Prostate gland (tissue), 2 donors: ENCODE measurements around the gene NXPH2. TPM values are rescaled to one million over a fixed set of nuclear protein-coding genes. Genes with fewer than 3 reads are reported as not detected.

Experiments
- DNase-seq: peaks from one replicate; pipeline ENCODE4 v3.0.0-alpha.2; 2019; ENCODE audit warnings: low spot score
- H3K27ac ChIP-seq, 2 donors: fragments of 200-600 bp; sonication (generic); 2 replicates each; pipeline ENCODE4 v1.5.1; 2017 to 2019
- H3K27me3 ChIP-seq: fragments of 200-600 bp; sonication (generic); replicated peaks from 2 replicates; pipeline ENCODE4 v1.5.1; 2019; ENCODE audit not compliant: insufficient read depth
- H3K36me3 ChIP-seq, 2 donors: fragments of 200-600 bp; sonication (generic); 1 replicate in 1 of 2; 2 replicates in 1 of 2; pipeline versions ENCODE4 v1.5.1 to v1.8.1; 2017 to 2019
- H3K4me1 ChIP-seq: fragments of 200-600 bp; sonication (generic); replicated peaks from 2 replicates; pipeline ENCODE4 v1.5.1; 2019
- H3K4me3 ChIP-seq, 2 donors: fragments of 200-600 bp; sonication (generic); 2 replicates each; pipeline ENCODE4 v1.5.1; 2017 to 2019
- H3K9me3 ChIP-seq: fragments of 200-600 bp; sonication (generic); 2 replicates; pipeline ENCODE4 v1.5.1; 2017
- POLR2A ChIP-seq: fragments of 450-650 bp; IDR thresholded peaks from one replicate; pipeline ENCODE4 v1.6.1; 2016; ENCODE audit warnings: antibody characterized with exemption, mild to moderate bottlenecking
- POLR2AphosphoS5 ChIP-seq: sonication (generic); formaldehyde crosslinking; IDR thresholded peaks from one replicate; pipeline ENCODE4 v1.6.1; 2017; ENCODE audit warnings: antibody characterized with exemption
- WGBS: methylation state at CpG from one replicate; pipeline ENCODE4 v1.1.5; 2018; 5-methylcytosine and 5-hydroxymethylcytosine counted together
- intact Hi-C: fragments of 100-400 bp; cut with DNase I; formaldehyde crosslinking; loops from one replicate; pipeline ENCODE4 v1.14.2; 2022
- total RNA-seq, 2 donors: library from RNA; depleted of rRNA; stranded (reverse); fragments of >200 nt; gene quantifications; one replicate each; pipeline ENCODE4 v1.1.0, GENCODE V29; 2016
- TF ChIP-seq, protein P1 (sequence below), 4 experiments: fragments of 200-600 bp in 2 of 4; fragments of 450-650 bp in 2 of 4; sonication (generic) in 2 of 4; IDR thresholded peaks; 1 replicate in 3 of 4; 2 replicates in 1 of 4; pipeline ENCODE4 v1.5.1; 2016 to 2019; ENCODE audit warnings: antibody characterized with exemption in 4 of 4, mild to moderate bottlenecking in 2 of 4, moderate library complexity in 2 of 4

NXPH2 gene
- total RNA-seq, 2 donors from 2014 or later = not detected

DNA sequence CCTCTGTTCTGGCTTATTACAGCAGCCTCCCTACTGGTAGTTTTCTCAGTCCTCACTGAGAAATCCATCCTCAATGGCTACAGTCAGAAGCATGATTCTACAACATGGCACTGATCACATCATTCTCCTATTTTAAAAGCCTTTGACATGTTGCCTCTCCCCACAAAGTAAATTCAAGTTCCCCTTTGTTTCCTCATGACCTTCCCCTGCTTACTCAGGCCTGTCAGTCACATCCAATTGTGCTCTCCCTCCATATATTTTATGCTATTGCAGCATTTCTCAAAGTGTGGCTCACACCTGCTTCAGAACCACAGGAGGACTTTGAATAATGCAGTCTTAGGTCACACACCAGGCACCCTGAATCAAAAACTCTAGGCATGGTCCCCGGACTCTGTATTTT lies 154.0 kb downstream of the NXPH2 start:
- DNase-seq = no peak
- H3K4me3 ChIP-seq = no peak overlapping the region
- no peaks in the 10 kb centered on the region for H3K4me1 ChIP-seq
- 86% methylated on average over 1 of the region's 1 CpG for WGBS
- no peaks in the 10 kb centered on the region for H3K9me3 ChIP-seq
- no peaks in the 10 kb centered on the region for H3K27me3 ChIP-seq
- intact Hi-C loops = no loop called here
- no peaks in the 10 kb centered on the region for H3K36me3 ChIP-seq
- TF ChIP-seq, protein P1, sequence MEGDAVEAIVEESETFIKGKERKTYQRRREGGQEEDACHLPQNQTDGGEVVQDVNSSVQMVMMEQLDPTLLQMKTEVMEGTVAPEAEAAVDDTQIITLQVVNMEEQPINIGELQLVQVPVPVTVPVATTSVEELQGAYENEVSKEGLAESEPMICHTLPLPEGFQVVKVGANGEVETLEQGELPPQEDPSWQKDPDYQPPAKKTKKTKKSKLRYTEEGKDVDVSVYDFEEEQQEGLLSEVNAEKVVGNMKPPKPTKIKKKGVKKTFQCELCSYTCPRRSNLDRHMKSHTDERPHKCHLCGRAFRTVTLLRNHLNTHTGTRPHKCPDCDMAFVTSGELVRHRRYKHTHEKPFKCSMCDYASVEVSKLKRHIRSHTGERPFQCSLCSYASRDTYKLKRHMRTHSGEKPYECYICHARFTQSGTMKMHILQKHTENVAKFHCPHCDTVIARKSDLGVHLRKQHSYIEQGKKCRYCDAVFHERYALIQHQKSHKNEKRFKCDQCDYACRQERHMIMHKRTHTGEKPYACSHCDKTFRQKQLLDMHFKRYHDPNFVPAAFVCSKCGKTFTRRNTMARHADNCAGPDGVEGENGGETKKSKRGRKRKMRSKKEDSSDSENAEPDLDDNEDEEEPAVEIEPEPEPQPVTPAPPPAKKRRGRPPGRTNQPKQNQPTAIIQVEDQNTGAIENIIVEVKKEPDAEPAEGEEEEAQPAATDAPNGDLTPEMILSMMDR (IDR thresholded peaks at IDR 0.05) = no peak
- TF ChIP-seq POLR2A (no peak), POLR2AphosphoS5 (no peak)
- no peak overlapping the region for H3K27ac ChIP-seq

DNA sequence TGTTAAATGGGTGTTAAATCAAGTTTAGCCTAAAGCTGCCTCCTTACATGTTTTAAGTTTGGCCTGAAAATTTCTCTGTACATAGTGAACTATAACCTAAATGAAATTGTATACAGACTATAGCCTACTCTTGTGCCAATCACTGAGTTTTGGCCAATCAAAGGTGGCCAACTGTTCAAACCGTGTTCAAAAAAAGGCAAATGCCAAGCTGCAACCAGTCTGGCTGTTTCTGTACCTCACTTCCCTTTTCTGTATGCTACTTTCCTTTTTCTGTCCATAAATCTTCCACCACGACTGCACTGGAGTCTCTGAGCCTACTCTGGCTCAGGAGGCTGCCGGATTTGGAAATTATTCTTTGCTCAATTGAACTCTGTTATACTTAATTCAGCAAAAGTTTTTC lies 157.6 kb downstream of the NXPH2 start:
- H3K4me3 ChIP-seq = no peak overlapping the region
- no peak overlapping the region for H3K27ac ChIP-seq
- no peak for DNase-seq
- no peaks in the 10 kb centered on the region for H3K27me3 ChIP-seq
- no peaks in the 10 kb centered on the region for H3K4me1 ChIP-seq
- TF ChIP-seq, protein P1 (IDR thresholded peaks at IDR 0.05) = no peak
- no peak for TF ChIP-seq POLR2AphosphoS5
- no peak for TF ChIP-seq POLR2A
- no peaks in the 10 kb centered on the region for H3K9me3 ChIP-seq
- 73% methylated on average over 3 of the region's 3 CpGs for WGBS
- H3K36me3 ChIP-seq = no peaks in the 10 kb centered on the region
- intact Hi-C loops = no loop called here

DNA sequence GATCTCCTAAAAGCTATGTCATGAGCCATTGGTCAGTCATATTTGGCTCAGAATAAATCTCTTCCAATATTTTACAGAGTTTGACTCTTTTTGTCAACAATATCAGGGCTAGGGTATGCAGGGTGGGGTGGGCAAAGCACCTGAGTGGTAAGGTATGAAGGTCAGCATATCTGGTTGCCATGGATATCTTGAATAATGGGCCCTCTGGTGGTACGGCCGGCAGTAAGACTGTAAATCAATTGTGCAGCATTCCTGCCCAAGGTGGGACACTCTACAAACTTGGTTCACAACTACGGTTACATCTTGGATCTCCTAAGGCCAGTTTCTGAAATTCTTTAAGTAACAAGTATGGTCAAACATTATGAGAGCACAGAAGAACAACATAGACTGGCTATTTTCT lies 159.1 kb downstream of the NXPH2 start:
- Histone ChIP-seq H3K27me3 (no peaks in the 10 kb centered on the region), H3K27ac (no peak overlapping the region), H3K9me3 (no peaks in the 10 kb centered on the region), H3K4me3 (no peak overlapping the region), H3K36me3 (no peaks in the 10 kb centered on the region), H3K4me1 (no peaks in the 10 kb centered on the region)
- 26% methylated on average over 3 of the region's 3 CpGs for WGBS
- DNase-seq = no peak
- intact Hi-C loops = no loop called here
- TF ChIP-seq POLR2AphosphoS5 = no peak
- TF ChIP-seq, protein P1 (IDR thresholded peaks at IDR 0.05) = no peak
- TF ChIP-seq POLR2A = no peak

DNA sequence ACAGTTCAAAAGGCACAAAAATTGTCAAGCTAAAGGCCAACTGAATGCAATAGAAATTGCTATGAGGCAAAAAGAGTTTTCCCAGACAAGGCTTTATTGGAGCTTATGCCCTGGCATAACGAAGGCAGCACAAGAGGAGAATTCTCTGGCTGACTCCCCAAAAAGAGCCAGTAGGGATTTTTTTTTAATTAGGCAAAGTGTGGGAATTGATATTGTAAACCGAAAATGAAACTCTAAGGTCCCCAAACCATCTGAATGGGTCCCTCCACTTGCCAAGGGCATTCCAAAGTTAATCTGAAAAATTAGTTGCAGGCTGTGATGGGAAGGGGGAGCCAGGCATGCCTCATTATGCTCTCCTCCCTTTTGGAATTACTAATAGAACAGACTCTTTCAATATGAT lies 159.8 kb downstream of the NXPH2 start:
- intact Hi-C loops = no loop called here
- TF ChIP-seq POLR2AphosphoS5 (no peak), POLR2A (no peak)
- TF ChIP-seq, protein P1 (IDR thresholded peaks at IDR 0.05) = no peak

More for the DNA sequence above, 159.8 kb downstream of the NXPH2 start:
- Histone ChIP-seq H3K4me1 (no peaks in the 10 kb centered on the region), H3K27ac (no peak overlapping the region), H3K4me3 (no peak overlapping the region), H3K36me3 (no peaks in the 10 kb centered on the region), H3K27me3 (no peaks in the 10 kb centered on the region), H3K9me3 (no peaks in the 10 kb centered on the region)
- DNase-seq = no peak
- WGBS = 79% methylated on average over 2 of the region's 2 CpGs
